H1 (cell line): ENCODE results near the gene TMEM106C. TPM values are rescaled to one million over a fixed set of nuclear protein-coding genes. Genes with fewer than 3 reads are reported as not detected.

ENCODE experiments used
- CTCF ChIA-PET: fragments of 300-600 bp; sonication (Branson Sonifier 250); formaldehyde crosslinking; loops from one replicate; lab custom pipeline; 2021; ENCODE audit not compliant: partially characterized antibody; lab: Charles Lee
- POLR2A ChIA-PET: fragments of 300-600 bp; sonication (Branson Sonifier 250); formaldehyde crosslinking; loops from one replicate; lab custom pipeline; 2021; ENCODE audit warnings: inconsistent platforms; ENCODE audit not compliant: partially characterized antibody; lab: Charles Lee
- DNase-seq, 2 experiments: peaks; one replicate each; pipeline versions ENCODE4 v3.0.0 to v3.0.0-alpha.2; 2010 to 2022; ENCODE audit warnings: low spot score in 2 of 2, low read depth in 1 of 2, mixed read lengths in 1 of 2
- FAIRE-seq: peaks from 2 replicates; lab custom pipeline; 2011; peaks lifted over from hg19 to GRCh38; lab: Jason Lieb, UNC
- H2AFZ ChIP-seq: 2 replicates; pipeline ENCODE4 v1.8.1; 2012; ENCODE audit warnings: low read length, inconsistent platforms
- H2AK5ac ChIP-seq: 2 replicates; pipeline ENCODE4 v1.6.1; 2013; ENCODE audit warnings: low read depth, low read length
- H2BK120ac ChIP-seq: replicated peaks from 2 replicates; pipeline ENCODE3; 2013; ENCODE audit warnings: low read depth, low read length, inconsistent platforms
- H2BK12ac ChIP-seq: 2 replicates; pipeline ENCODE4 v1.6.1; 2013; ENCODE audit warnings: low read depth, low read length
- H2BK15ac ChIP-seq: 2 replicates; pipeline ENCODE4 v1.6.1; 2013; ENCODE audit warnings: low read length
- H2BK20ac ChIP-seq: 2 replicates; pipeline ENCODE4 v1.6.1; 2013; ENCODE audit warnings: low read length
- H2BK5ac ChIP-seq: 2 replicates; pipeline ENCODE4 v1.6.1; 2013; ENCODE audit warnings: low read depth, low read length
- H3K14ac ChIP-seq: 2 replicates; pipeline ENCODE4 v1.6.1; 2013; ENCODE audit warnings: inconsistent platforms; ENCODE audit not compliant: insufficient read length
- H3K18ac ChIP-seq: 2 replicates; pipeline ENCODE4 v1.6.1; 2013; ENCODE audit warnings: low read length; ENCODE audit errors: extremely low read depth
- H3K23ac ChIP-seq: 2 replicates; pipeline ENCODE4 v1.6.1; 2013; ENCODE audit warnings: inconsistent platforms; ENCODE audit not compliant: insufficient read length
- H3K23me2 ChIP-seq: 2 replicates; pipeline ENCODE4 v1.6.1; 2013; ENCODE audit warnings: low read depth, low read length
- H3K27ac ChIP-seq: 2 replicates; pipeline ENCODE4 v1.6.1; 2011; ENCODE audit warnings: low read depth, low read length, inconsistent platforms
- H3K27me3 ChIP-seq, 4 experiments: replicated peaks in 1 of 4; 1 replicate in 1 of 4; 2 replicates in 3 of 4; pipeline versions ENCODE4 v1.6.1 to v1.8.1; 2011 to 2013; ENCODE audit warnings: low read length in 3 of 4, mild to moderate bottlenecking in 3 of 4, inconsistent platforms in 2 of 4, mixed read lengths in 2 of 4, moderate library complexity in 1 of 4; ENCODE audit not compliant: control insufficient read depth in 3 of 4, insufficient read depth in 3 of 4; ENCODE audit errors: extremely low read depth in 1 of 4
- H3K36me3 ChIP-seq, 4 experiments: 2 replicates each; pipeline versions ENCODE4 v1.6.1 to v1.8.1; 2011 to 2013; ENCODE audit warnings: mild to moderate bottlenecking in 4 of 4, low read length in 3 of 4, moderate library complexity in 2 of 4, control low read depth in 1 of 4, inconsistent platforms in 1 of 4; ENCODE audit not compliant: insufficient read depth in 4 of 4, control insufficient read depth in 2 of 4
- H3K4ac ChIP-seq: replicated peaks from 2 replicates; pipeline ENCODE3; 2013; ENCODE audit warnings: low read length, low read depth, mixed read lengths, inconsistent platforms; ENCODE audit not compliant: insufficient read length
- H3K4me1 ChIP-seq, 4 experiments: replicated peaks in 1 of 4; 1 replicate in 1 of 4; 2 replicates in 3 of 4; pipeline versions ENCODE4 v1.6.1 to v1.8.1; 2011 to 2013; ENCODE audit warnings: low read length in 3 of 4, inconsistent platforms in 2 of 4, mixed read lengths in 1 of 4; ENCODE audit not compliant: insufficient read depth in 4 of 4, control insufficient read depth in 3 of 4
- H3K4me2 ChIP-seq, 2 experiments: 2 replicates each; pipeline versions ENCODE4 v1.6.1 to v1.8.1; 2011 to 2013; ENCODE audit warnings: low read depth in 2 of 2, low read length in 2 of 2, control low read depth in 1 of 2, inconsistent platforms in 1 of 2, mild to moderate bottlenecking in 1 of 2; ENCODE audit not compliant: insufficient read depth in 1 of 2
- H3K4me3 ChIP-seq, 4 experiments: fragments of 200-600, 300-600 bp in 1 of 4; sonication (generic), shearing (Covaris generic), sonication (Bioruptor Twin) in 1 of 4; 2 replicates each; pipeline versions ENCODE4 v1.5.1 to v1.8.1; 2011 to 2016; ENCODE audit warnings: low read length in 4 of 4, low read depth in 3 of 4, control low read depth in 2 of 4, inconsistent platforms in 2 of 4, mild to moderate bottlenecking in 2 of 4, mixed read lengths in 1 of 4, moderate library complexity in 1 of 4; ENCODE audit not compliant: insufficient read depth in 2 of 4; ENCODE audit errors: extremely low read depth in 1 of 4
- H3K56ac ChIP-seq: replicated peaks from 2 replicates; pipeline ENCODE3; 2013; ENCODE audit warnings: low read depth, mild to moderate bottlenecking, mixed read lengths, low read length, inconsistent platforms; ENCODE audit not compliant: insufficient read length
- H3K79me1 ChIP-seq: 2 replicates; pipeline ENCODE4 v1.6.1; 2013; ENCODE audit warnings: low read depth, low read length, control low read depth
- H3K79me2 ChIP-seq, 2 experiments: 2 replicates each; pipeline versions ENCODE4 v1.6.1 to v1.8.1; 2012 to 2013; ENCODE audit warnings: low read length in 2 of 2, mild to moderate bottlenecking in 2 of 2, inconsistent platforms in 1 of 2; ENCODE audit not compliant: insufficient read depth in 2 of 2, control insufficient read depth in 1 of 2
- H3K9ac ChIP-seq, 4 experiments: replicated peaks in 1 of 4; 1 replicate in 1 of 4; 2 replicates in 3 of 4; pipeline versions ENCODE4 v1.6.1 to v1.8.1; 2011 to 2013; ENCODE audit warnings: low read depth in 3 of 4, low read length in 3 of 4, control low read depth in 2 of 4, mild to moderate bottlenecking in 2 of 4, moderate library complexity in 2 of 4, inconsistent platforms in 1 of 4; ENCODE audit errors: extremely low read depth in 1 of 4
- H3K9me3 ChIP-seq, 2 experiments: 2 replicates each; pipeline versions ENCODE4 v1.6.1 to v1.8.1; 2012 to 2013; ENCODE audit warnings: mild to moderate bottlenecking in 2 of 2, moderate library complexity in 2 of 2, control low read depth in 1 of 2, inconsistent platforms in 1 of 2, low read depth in 1 of 2, low read length in 1 of 2, mixed read lengths in 1 of 2; ENCODE audit not compliant: insufficient read depth in 2 of 2
- H4K20me1 ChIP-seq, 2 experiments: replicated peaks in 1 of 2; 2 replicates each; pipeline versions ENCODE3 to v1.8.1; 2011 to 2013; ENCODE audit warnings: inconsistent platforms in 2 of 2, low read length in 2 of 2, mild to moderate bottlenecking in 1 of 2; ENCODE audit not compliant: insufficient read depth in 2 of 2, control insufficient read depth in 1 of 2
- H4K5ac ChIP-seq: 2 replicates; pipeline ENCODE4 v1.6.1; 2013; ENCODE audit warnings: low read length, low read depth, mixed read lengths, inconsistent platforms; ENCODE audit not compliant: insufficient read length
- H4K8ac ChIP-seq: 2 replicates; pipeline ENCODE4 v1.8.0; 2013; ENCODE audit warnings: mild to moderate bottlenecking, moderate library complexity, low read length, inconsistent platforms; ENCODE audit not compliant: insufficient read depth; ENCODE audit errors: extremely low read depth
- H4K91ac ChIP-seq: replicated peaks from 2 replicates; pipeline ENCODE3; 2013; ENCODE audit warnings: low read length, mixed read lengths, inconsistent platforms; ENCODE audit not compliant: insufficient read length
- CREB1 ChIP-seq: IDR thresholded peaks from 2 replicates; pipeline ENCODE4 v1.6.1; 2012; ENCODE audit warnings: inconsistent platforms
- GABPA ChIP-seq: IDR thresholded peaks from 2 replicates; pipeline ENCODE4 v1.6.1; 2011; ENCODE audit warnings: mild to moderate bottlenecking, low read length, moderate library complexity, borderline replicate concordance; ENCODE audit not compliant: insufficient read depth
- MAX ChIP-seq: IDR thresholded peaks from 2 replicates; pipeline ENCODE4 v1.6.1; 2012; ENCODE audit warnings: inconsistent platforms
- RFX5 ChIP-seq: IDR thresholded peaks from 2 replicates; pipeline ENCODE4 v1.6.1; 2011; ENCODE audit warnings: low read depth, low read length, improper control_type of control experiment, borderline replicate concordance
- SIX5 ChIP-seq: IDR thresholded peaks from 2 replicates; pipeline ENCODE4 v1.6.1; 2011; ENCODE audit warnings: mild to moderate bottlenecking, low read depth, low read length
- SP2 ChIP-seq: IDR thresholded peaks from 2 replicates; pipeline ENCODE4 v1.6.1; 2012; ENCODE audit warnings: mild to moderate bottlenecking, low read length, inconsistent platforms
- SP4 ChIP-seq: IDR thresholded peaks from 2 replicates; pipeline ENCODE4 v1.6.1; 2012; ENCODE audit warnings: low read length, inconsistent platforms
- SUZ12 ChIP-seq: fragments of 200-600 bp; sonication (generic); IDR thresholded peaks from 2 replicates; pipeline ENCODE4 v1.6.1; 2012; ENCODE audit warnings: mild to moderate bottlenecking, inconsistent platforms, low read length, moderate library complexity, mixed read lengths
- TAF1 ChIP-seq: IDR thresholded peaks from 2 replicates; pipeline ENCODE4 v1.6.1; 2011; ENCODE audit warnings: mild to moderate bottlenecking, low read depth, low read length
- TCF12 ChIP-seq: IDR thresholded peaks from 2 replicates; pipeline ENCODE4 v1.6.1; 2011; ENCODE audit warnings: low read depth, mild to moderate bottlenecking, low read length
- TEAD4 ChIP-seq: IDR thresholded peaks from 2 replicates; pipeline ENCODE4 v1.6.1; 2012; ENCODE audit warnings: low read depth, low read length, inconsistent platforms, mixed read lengths
- USF2 ChIP-seq: IDR thresholded peaks from 2 replicates; pipeline ENCODE4 v1.6.1; 2011; ENCODE audit warnings: low read length, improper control_type of control experiment
- WGBS, 2 experiments: shearing (Covaris generic) in 1 of 2; methylation state at CpG; one replicate each; pipeline versions ENCODE4 v1.1.6 to v1.1.7; 2013 to 2015; ENCODE audit warnings: low lambda C conversion rate in 2 of 2, mixed read lengths in 2 of 2, inconsistent platforms in 1 of 2, low coverage in 1 of 2, missing lambda C conversion rate in 1 of 2; ENCODE audit not compliant: insufficient replicate concordance in 2 of 2, insufficient coverage in 1 of 2, insufficient read length in 1 of 2; ENCODE audit errors: extremely low coverage in 1 of 2, missing lambda C conversion rate in 1 of 2; 5-methylcytosine and 5-hydroxymethylcytosine counted together
- polyA plus RNA-seq, 7 experiments: library from polyadenylated mRNA; depleted of rRNA in 3 of 7; stranded (reverse) in 5 of 7; unstranded in 2 of 7; fragments of >200 nt in 5 of 7; fragments of 200-250 nt in 2 of 7; gene quantifications; 1 replicate in 5 of 7; 2 replicates in 1 of 7; 4 replicates in 1 of 7; pipeline versions ENCODE4 v1.2.1 to v1.2.3, GENCODE V29; 2011 to 2013; ENCODE audit warnings: missing spikeins in 2 of 7, mixed read lengths in 2 of 7
- total RNA-seq: library from RNA; stranded (reverse); fragmentation: NEBNext Ultra II Directional; extraction: Animal tissue kit (Norgen Biotek cat#: 25700); gene quantifications from 2 replicates; pipeline ENCODE4 v1.2.1, GENCODE V29; 2021

Gene TMEM106C
- total and polyA plus RNA-seq, 2 of the 8 experiments (the other 6 are each of a cell fraction or from before 2014, with no cell fraction given), result 36.6 to 45.3 TPM

DNA sequence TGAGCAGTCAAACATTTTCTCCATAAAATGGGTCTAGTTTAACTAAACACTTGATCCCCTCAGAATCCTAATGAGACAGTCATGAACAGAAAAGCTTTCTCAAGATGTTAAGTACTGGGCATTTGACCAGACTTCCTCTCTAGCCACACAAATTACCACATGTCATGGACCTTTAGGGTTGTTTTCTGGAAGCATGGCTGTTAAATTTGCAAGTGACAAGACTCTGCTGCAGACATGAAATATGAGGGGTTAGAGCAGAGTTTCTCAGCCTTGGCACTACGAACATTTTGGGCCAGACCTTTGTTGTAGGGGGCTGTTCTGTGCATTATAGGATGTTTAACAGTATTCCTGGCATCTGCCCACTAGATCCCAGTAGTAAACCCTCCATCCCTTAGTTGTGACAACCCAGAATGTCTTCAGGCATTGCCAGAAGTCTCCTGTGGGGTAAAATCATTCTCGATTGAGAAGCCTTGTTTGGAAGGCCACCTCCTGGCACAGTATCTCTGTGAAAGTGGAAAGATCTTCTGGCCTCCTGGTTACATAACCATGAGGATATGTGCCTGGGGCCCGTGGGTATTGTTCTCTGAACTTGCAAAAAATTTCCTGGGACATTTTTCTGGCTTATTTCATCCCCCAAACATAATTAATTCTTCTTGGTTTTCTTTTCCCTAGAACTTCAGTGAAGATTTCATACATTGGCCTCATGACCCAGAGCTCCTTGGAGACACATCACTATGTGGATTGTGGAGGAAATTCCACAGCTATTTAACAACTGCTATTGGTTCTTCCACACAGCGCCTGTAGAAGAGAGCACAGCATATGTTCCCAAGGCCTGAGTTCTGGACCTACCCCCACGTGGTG, 4.3 kb downstream of the TMEM106C start:
- no peak overlapping the region for H2BK12ac ChIP-seq
- H2AK5ac ChIP-seq, result no peak overlapping the region
- CTCF ChIA-PET, result interaction anchor here (0.6 to 1.2 kb wide), 6 partner anchors 19 to 95 kb away, joined by 3 to 4 read pairs (median 4); partner anchors contain the start of gene VDR
- H3K27me3 ChIP-seq, result peaks cover 1 to 20% (median 13%) of the 10 kb centered on the region in 4 experiments
- no peak overlapping the region for H3K27ac ChIP-seq
- no peak overlapping the region for H3K56ac ChIP-seq
- POLR2A ChIA-PET, result interaction anchor here (0.7 to 1.1 kb wide), 2 partner anchors 11 to 12 kb away, joined by 3 to 5 read pairs; no protein-coding TSS in a partner anchor
- no peaks in the 10 kb centered on the region for H3K36me3 ChIP-seq
- no peak overlapping the region for H3K9ac ChIP-seq
- no peak for DNase-seq
- H3K23ac ChIP-seq, result no peak overlapping the region
- H3K4me2 ChIP-seq, result no peak overlapping the region
- H4K91ac ChIP-seq, result no peak overlapping the region
- H4K20me1 ChIP-seq, result no peaks in the 10 kb centered on the region
- peaks cover 6% of the 10 kb centered on the region; the same call in 1 of the 2 replicates for H3K23me2 ChIP-seq
- no peak overlapping the region for H2BK120ac ChIP-seq
- H3K4me3 ChIP-seq, result no peak overlapping the region
- H4K5ac ChIP-seq, result no peak overlapping the region
- H3K18ac ChIP-seq, result no peak overlapping the region
- H3K9me3 ChIP-seq, result no peaks in the 10 kb centered on the region
- no peaks in the 10 kb centered on the region for H3K79me2 ChIP-seq
- no peak overlapping the region for H2AFZ ChIP-seq
- no peak overlapping the region for H2BK20ac ChIP-seq
- H2BK5ac ChIP-seq, result no peak overlapping the region
- no peak overlapping the region for H4K8ac ChIP-seq
- H3K4ac ChIP-seq, result no peak overlapping the region
- 73% methylated on average over 5 of the region's 5 CpGs; no CpG with 5 or more reads in 1 of the 2 experiments for WGBS, 2 experiments
- no peak overlapping the region for H3K14ac ChIP-seq
- H3K79me1 ChIP-seq, result no peaks in the 10 kb centered on the region; the same call in 1 of the 2 replicates
- peaks cover 0 to 7% (median under 1%) of the 10 kb centered on the region in 4 experiments; a peak in 4 of 7 replicates for H3K4me1 ChIP-seq
- no peak for FAIRE-seq
- no peak overlapping the region for H2BK15ac ChIP-seq
- TF ChIP-seq TEAD4, result no peak
- TF ChIP-seq SUZ12, result no peak
- TF ChIP-seq TCF12, result no peak
- TF ChIP-seq TAF1, result no peak
- no peak for TF ChIP-seq SP4
- no peak for TF ChIP-seq USF2
- TF ChIP-seq CREB1, result no peak
- TF ChIP-seq MAX, result no peak
- TF ChIP-seq SP2, result no peak
- no peak for TF ChIP-seq RFX5
- no peak for TF ChIP-seq SIX5
- no peak for TF ChIP-seq GABPA
